ENCODE measurements around the gene ATP6V0D1. TPM values are rescaled to one million over a fixed set of nuclear protein-coding genes. Genes with fewer than 3 reads are reported as not detected.

Gene ATP6V0D1
- polyA plus RNA-seq, 2 of the 4 experiments (the other 2 are of a cell fraction), result 45.7 to 103 TPM

GRCh38 chr16:67456391-67457081 lies 24.4 kb downstream of the ATP6V0D1 start:
- H3K4me1 ChIP-seq, result peaks cover 11% of the 10 kb centered on the region; the same call in 1 of the 3 replicates
- no peak overlapping the region for H3K4me2 ChIP-seq
- ChIA-PET CTCF (interaction anchor here (1.0 to 13.1 kb wide), 6 partner anchors 9 to 189 kb away, joined by 4 to 176 read pairs (median 16); partner anchors contain the start of gene CARMIL2), POLR2A (no interaction called here)
- WGBS (ENCODE audit: missing lambda C conversion rate), result 69% methylated on average over 5 of the region's 6 CpGs
- DNase-seq (ENCODE audit: low read depth in 1 of 2, low spot score in 1 of 2), result peak; percentile 34 to 58
- H3K4me3 ChIP-seq, result no peak overlapping the region
- no peak for FAIRE-seq
- no peaks in the 10 kb centered on the region for H3K9me3 ChIP-seq
- peak; percentile 26 to 61; a peak in 3 of 6 replicates for ATAC-seq
- H3K27ac ChIP-seq, result no peak overlapping the region
- TF ChIP-seq JUN (IDR thresholded peaks at IDR 0.05), result no peak
- TF ChIP-seq, protein P1, sequence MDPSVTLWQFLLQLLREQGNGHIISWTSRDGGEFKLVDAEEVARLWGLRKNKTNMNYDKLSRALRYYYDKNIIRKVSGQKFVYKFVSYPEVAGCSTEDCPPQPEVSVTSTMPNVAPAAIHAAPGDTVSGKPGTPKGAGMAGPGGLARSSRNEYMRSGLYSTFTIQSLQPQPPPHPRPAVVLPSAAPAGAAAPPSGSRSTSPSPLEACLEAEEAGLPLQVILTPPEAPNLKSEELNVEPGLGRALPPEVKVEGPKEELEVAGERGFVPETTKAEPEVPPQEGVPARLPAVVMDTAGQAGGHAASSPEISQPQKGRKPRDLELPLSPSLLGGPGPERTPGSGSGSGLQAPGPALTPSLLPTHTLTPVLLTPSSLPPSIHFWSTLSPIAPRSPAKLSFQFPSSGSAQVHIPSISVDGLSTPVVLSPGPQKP (IDR thresholded peaks at IDR 0.05; ENCODE audit: low read depth, low read length), result no peak
- no peak for TF ChIP-seq CHD2 (IDR thresholded peaks at IDR 0.05; ENCODE audit: low read length, partially characterized antibody)
- no peak for TF ChIP-seq NFE2L2 (conservative IDR thresholded peaks at IDR 0.05; ENCODE audit: low read length)
- TF ChIP-seq SMC3 (IDR thresholded peaks at IDR 0.05), result no peak
- TF ChIP-seq BHLHE40 (IDR thresholded peaks at IDR 0.05; ENCODE audit: low read depth, low read length), result no peak

DNA sequence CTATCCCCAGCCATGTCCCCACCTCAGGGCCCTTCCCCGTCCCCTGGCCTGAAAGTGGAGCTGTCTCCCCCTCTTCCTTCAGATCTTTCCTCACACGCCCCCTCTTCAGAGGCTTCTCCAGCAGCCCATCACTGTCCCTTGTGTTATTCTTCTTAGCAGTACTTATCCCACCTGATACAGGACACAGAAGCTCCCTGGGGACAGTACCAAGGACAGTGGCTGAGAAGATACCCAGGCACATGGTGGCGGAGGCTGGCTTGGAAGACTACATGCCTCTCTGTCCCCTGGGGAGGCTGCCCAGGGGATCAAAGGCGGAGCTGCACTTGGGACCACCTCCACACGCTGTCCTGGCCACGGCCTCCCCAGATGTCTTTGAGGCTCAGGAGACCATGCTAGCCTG lies 26.1 kb downstream of the ATP6V0D1 start:
- no peak for ATAC-seq
- POLR2A ChIA-PET, result no interaction called here
- Histone ChIP-seq H3K9me3 (no peaks in the 10 kb centered on the region), H3K27ac (no peak overlapping the region), H3K4me1 (peaks cover 10% of the 10 kb centered on the region; the same call in 1 of the 3 replicates), H3K4me2 (no peak overlapping the region), H3K4me3 (no peak overlapping the region)
- WGBS (ENCODE audit: missing lambda C conversion rate), result 88% methylated on average over 6 of the region's 6 CpGs
- no peak for FAIRE-seq
- CTCF ChIA-PET, result interaction anchor here (1.2 to 7.3 kb wide), 5 partner anchors 8 to 66 kb away, joined by 3 to 42 read pairs (median 7); no protein-coding TSS in a partner anchor
- DNase-seq (ENCODE audit: low read depth in 1 of 2, low spot score in 1 of 2), result no peak
- TF ChIP-seq HDAC2 (IDR thresholded peaks at IDR 0.05), result no peak
- TF ChIP-seq JUN (IDR thresholded peaks at IDR 0.05), result no peak
- no peak for TF ChIP-seq EHMT2 (IDR thresholded peaks at IDR 0.05; ENCODE audit: low read depth)
- TF ChIP-seq JUNB (IDR thresholded peaks at IDR 0.05), result no peak
- TF ChIP-seq CHD4 (IDR thresholded peaks at IDR 0.05; ENCODE audit: borderline replicate concordance), result no peak
- TF ChIP-seq HOXB13 (CRISPR knock-in tag; IDR thresholded peaks at IDR 0.05; ENCODE audit: low read depth), result no peak
- TF ChIP-seq SREBF2 (IDR thresholded peaks at IDR 0.05), result no peak
- no peak for TF ChIP-seq ZNF302 (CRISPR knock-in tag; IDR thresholded peaks at IDR 0.05)
- TF ChIP-seq, protein P2, sequence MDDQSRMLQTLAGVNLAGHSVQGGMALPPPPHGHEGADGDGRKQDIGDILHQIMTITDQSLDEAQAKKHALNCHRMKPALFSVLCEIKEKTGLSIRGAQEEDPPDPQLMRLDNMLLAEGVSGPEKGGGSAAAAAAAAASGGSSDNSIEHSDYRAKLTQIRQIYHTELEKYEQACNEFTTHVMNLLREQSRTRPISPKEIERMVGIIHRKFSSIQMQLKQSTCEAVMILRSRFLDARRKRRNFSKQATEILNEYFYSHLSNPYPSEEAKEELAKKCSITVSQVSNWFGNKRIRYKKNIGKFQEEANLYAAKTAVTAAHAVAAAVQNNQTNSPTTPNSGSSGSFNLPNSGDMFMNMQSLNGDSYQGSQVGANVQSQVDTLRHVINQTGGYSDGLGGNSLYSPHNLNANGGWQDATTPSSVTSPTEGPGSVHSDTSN (IDR thresholded peaks at IDR 0.05), result no peak
- no peak for TF ChIP-seq REST (IDR thresholded peaks at IDR 0.05)
- no peak for TF ChIP-seq HES2 (IDR thresholded peaks at IDR 0.05)
- TF ChIP-seq ATOH8 (CRISPR knock-in tag; IDR thresholded peaks at IDR 0.05; ENCODE audit: low read depth), result no peak
- TF ChIP-seq, protein P3, sequence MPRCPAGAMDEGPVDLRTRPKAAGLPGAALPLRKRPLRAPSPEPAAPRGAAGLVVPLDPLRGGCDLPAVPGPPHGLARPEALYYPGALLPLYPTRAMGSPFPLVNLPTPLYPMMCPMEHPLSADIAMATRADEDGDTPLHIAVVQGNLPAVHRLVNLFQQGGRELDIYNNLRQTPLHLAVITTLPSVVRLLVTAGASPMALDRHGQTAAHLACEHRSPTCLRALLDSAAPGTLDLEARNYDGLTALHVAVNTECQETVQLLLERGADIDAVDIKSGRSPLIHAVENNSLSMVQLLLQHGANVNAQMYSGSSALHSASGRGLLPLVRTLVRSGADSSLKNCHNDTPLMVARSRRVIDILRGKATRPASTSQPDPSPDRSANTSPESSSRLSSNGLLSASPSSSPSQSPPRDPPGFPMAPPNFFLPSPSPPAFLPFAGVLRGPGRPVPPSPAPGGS (IDR thresholded peaks at IDR 0.05), result no peak
- no peak for TF ChIP-seq RNF2 (IDR thresholded peaks at IDR 0.05; ENCODE audit: borderline replicate concordance, low read depth)
